Caco-2 (cell line): ENCODE results near the gene SBF2. TPM values are rescaled to one million over a fixed set of nuclear protein-coding genes. Genes with fewer than 3 reads are reported as not detected.
A peak's percentile ranks its signal among the peaks of the same experiment; 100 is the strongest.

Source experiments
- BruUV-seq: library from RNA; stranded (reverse); fragments of 400-500 nt; replicated peaks from 2 replicates; lab custom pipeline; 2021; lab: Mats Ljungman, UMichigan
- CTCF ChIA-PET: fragments of 300-600 bp; sonication (Branson Sonifier 250); formaldehyde crosslinking; loops from one replicate; lab custom pipeline; 2022; ENCODE audit warnings: antibody characterized with exemption; lab: Charles Lee
- POLR2A ChIA-PET: fragments of 300-600 bp; sonication (Branson Sonifier 250); formaldehyde crosslinking; loops from one replicate; lab custom pipeline; 2022; ENCODE audit warnings: antibody characterized with exemption; lab: Charles Lee
- DNase-seq, 2 experiments: peaks; one replicate each; pipeline versions ENCODE4 v3.0.0 to v3.0.0-alpha.2; 2020 to 2022
- H3K27me3 ChIP-seq: replicated peaks from 2 replicates; pipeline ENCODE4 v1.6.0; 2011; ENCODE audit warnings: low read length; ENCODE audit not compliant: control insufficient read depth, insufficient read depth
- H3K36me3 ChIP-seq: 2 replicates; pipeline ENCODE4 v1.5.1; 2011; ENCODE audit warnings: low read length; ENCODE audit not compliant: control insufficient read depth, insufficient read depth
- H3K4me1 ChIP-seq: fragments of 250-450 bp; sonication (Bioruptor Pico); 2 replicates; pipeline ENCODE4 v1.5.1; 2020; ENCODE audit warnings: mild to moderate bottlenecking
- H3K4me3 ChIP-seq: 2 replicates; pipeline ENCODE4 v1.5.1; 2011; ENCODE audit warnings: low read depth, mild to moderate bottlenecking, control low read depth, low read length
- H3K9me3 ChIP-seq: fragments of 250-450 bp; sonication (Bioruptor Pico); 2 replicates; pipeline ENCODE4 v1.5.1; 2020; ENCODE audit warnings: mild to moderate bottlenecking, moderate library complexity
- H3K27ac Mint-ChIP-seq: one replicate; pipeline ENCODE4 v1.8.0; 2022; ENCODE audit warnings: mixed read lengths; ENCODE audit not compliant: unreplicated experiment
- H3K27me3 Mint-ChIP-seq: one replicate; pipeline ENCODE4 v1.8.0; 2022; ENCODE audit warnings: mixed read lengths; ENCODE audit not compliant: insufficient read depth, unreplicated experiment
- H3K36me3 Mint-ChIP-seq: one replicate; pipeline ENCODE4 v1.8.0; 2022; ENCODE audit warnings: mild to moderate bottlenecking, mixed read lengths; ENCODE audit not compliant: insufficient read depth, unreplicated experiment
- H3K4me1 Mint-ChIP-seq: one replicate; pipeline ENCODE4 v1.8.0; 2022; ENCODE audit warnings: low read depth, mixed read lengths; ENCODE audit not compliant: unreplicated experiment
- H3K4me3 Mint-ChIP-seq: one replicate; pipeline ENCODE4 v1.8.0; 2022; ENCODE audit warnings: mild to moderate bottlenecking, moderate library complexity, mixed read lengths; ENCODE audit not compliant: unreplicated experiment
- H3K9me3 Mint-ChIP-seq: one replicate; pipeline ENCODE4 v1.8.0; 2022; ENCODE audit warnings: mixed read lengths; ENCODE audit not compliant: unreplicated experiment
- CTCF ChIP-seq, 2 experiments: fragments of 200-600 bp in 1 of 2; IDR thresholded peaks; 1 replicate in 1 of 2; 2 replicates in 1 of 2; pipeline versions ENCODE4 v1.5.1 to v1.8.0; 2011 to 2022; ENCODE audit warnings: antibody characterized with exemption in 1 of 2, control low read depth in 1 of 2, inconsistent platforms in 1 of 2, low read depth in 1 of 2, low read length in 1 of 2, mild to moderate bottlenecking in 1 of 2, moderate library complexity in 1 of 2; ENCODE audit not compliant: insufficient read depth in 1 of 2, severe bottlenecking in 1 of 2, unreplicated experiment in 1 of 2
- intact Hi-C: fragments of 100-400 bp; cut with micrococcal nuclease; formaldehyde crosslinking; loops from one replicate; pipeline ENCODE4 v1.10.0; 2022; ENCODE audit not compliant: unreplicated experiment
- total RNA-seq: library from RNA; stranded (reverse); gene quantifications from 2 replicates; pipeline ENCODE4 v1.2.3, GENCODE V29; 2022

The SBF2 gene
- total RNA-seq, 1 experiment from 2014 or later = 72.2 TPM

- BruUV-seq = no TSS peak
- ChIA-PET CTCF (no interaction called here), POLR2A (no interaction called here)
- Mint-ChIP-seq H3K4me3 (no peak overlapping the region), H3K36me3 (no peaks in the 10 kb centered on the region), H3K27me3 (no peaks in the 10 kb centered on the region), H3K4me1 (no peaks in the 10 kb centered on the region), H3K27ac (no peak overlapping the region), H3K9me3 (no peaks in the 10 kb centered on the region)
- DNase-seq = no peak
- Histone ChIP-seq H3K27me3 (no peaks in the 10 kb centered on the region), H3K4me3 (no peak overlapping the region), H3K4me1 (no peaks in the 10 kb centered on the region), H3K9me3 (no peaks in the 10 kb centered on the region), H3K36me3 (no peaks in the 10 kb centered on the region)
- intact Hi-C loops = loop anchor here (1.0 kb wide), 1 partner anchor 26 kb away; no protein-coding TSS in a partner anchor
- TF ChIP-seq CTCF (IDR thresholded peaks at IDR 0.05; ENCODE audit: insufficient read depth in 1 of 2, low read depth in 1 of 2, low read length in 1 of 2, severe bottlenecking in 1 of 2, unreplicated experiment in 1 of 2) = no peak
Observed at GRCh38 chr11:10192036-10192435, 102.0 kb downstream of the SBF2 start.

DNA sequence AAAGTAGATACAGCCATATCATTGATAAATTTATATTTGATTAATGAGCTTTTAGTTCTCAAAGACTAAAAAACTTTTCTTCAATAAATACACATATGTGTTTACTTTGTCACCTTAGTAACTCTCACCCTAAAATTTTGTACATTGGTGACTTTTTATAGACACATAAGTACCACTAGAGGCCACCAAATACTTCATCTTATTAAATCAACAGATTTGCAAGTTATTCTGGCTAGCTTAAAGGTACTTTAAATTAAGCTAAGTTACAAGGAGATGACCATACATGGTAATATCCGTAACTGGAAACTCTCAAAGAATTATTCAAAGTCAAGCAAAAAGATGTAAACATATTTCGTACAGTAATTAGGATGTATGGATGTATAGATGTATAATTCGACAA, 112.2 kb downstream of the SBF2 start:
- DNase-seq = no peak
- Histone ChIP-seq H3K9me3 (no peaks in the 10 kb centered on the region), H3K27me3 (no peaks in the 10 kb centered on the region), H3K36me3 (no peaks in the 10 kb centered on the region), H3K4me3 (no peak overlapping the region), H3K4me1 (no peaks in the 10 kb centered on the region; the same call in 1 of the 2 replicates)
- Mint-ChIP-seq H3K9me3 (no peaks in the 10 kb centered on the region), H3K4me1 (no peaks in the 10 kb centered on the region), H3K27me3 (no peaks in the 10 kb centered on the region), H3K4me3 (no peak overlapping the region), H3K36me3 (no peaks in the 10 kb centered on the region), H3K27ac (no peak overlapping the region)
- BruUV-seq = no TSS peak
- ChIA-PET POLR2A (interaction anchor here (0.6 to 0.8 kb wide), 2 partner anchors 119 to 122 kb away, joined by 4 to 5 read pairs; partner anchors contain the start of gene ADM), CTCF (interaction anchor here (1.0 to 1.2 kb wide), 3 partner anchors 122 to 424 kb away, joined by 3 to 7 read pairs (median 3); partner anchors contain the start of gene ADM)
- intact Hi-C loops = loop anchor here (2.0 to 10.0 kb wide), 3 partner anchors 27 to 427 kb away; no protein-coding TSS in a partner anchor
- peak; percentile 14 to 22 for TF ChIP-seq CTCF (IDR thresholded peaks at IDR 0.05; ENCODE audit: insufficient read depth in 1 of 2, low read depth in 1 of 2, low read length in 1 of 2, severe bottlenecking in 1 of 2, unreplicated experiment in 1 of 2)

GRCh38 chr11:10164621-10165020, 129.4 kb downstream of the SBF2 start:
- no peak for TF ChIP-seq CTCF (IDR thresholded peaks at IDR 0.05; ENCODE audit: insufficient read depth in 1 of 2, low read depth in 1 of 2, low read length in 1 of 2, severe bottlenecking in 1 of 2, unreplicated experiment in 1 of 2)
- peaks cover 8% of the 10 kb centered on the region for H3K4me1 Mint-ChIP-seq
- H3K27me3 Mint-ChIP-seq = no peaks in the 10 kb centered on the region
- no peak for DNase-seq
- POLR2A ChIA-PET = no interaction called here
- CTCF ChIA-PET = no interaction called here
- H3K27ac Mint-ChIP-seq = no peak overlapping the region
- intact Hi-C loops = no loop called here
- BruUV-seq = no TSS peak
- H3K4me3 ChIP-seq = no peak overlapping the region
- no peaks in the 10 kb centered on the region for H3K36me3 ChIP-seq
- no peaks in the 10 kb centered on the region for H3K9me3 Mint-ChIP-seq
- H3K36me3 Mint-ChIP-seq = no peaks in the 10 kb centered on the region
- no peaks in the 10 kb centered on the region for H3K27me3 ChIP-seq
- H3K4me1 ChIP-seq = 0 out of 2 replicates have a peak, but pooled peaks cover 7% of the 10 kb centered on the region
- H3K9me3 ChIP-seq = no peaks in the 10 kb centered on the region
- no peak overlapping the region for H3K4me3 Mint-ChIP-seq
